ENCODE data around the gene STRC.
"Not testable (repeated sequence)": the region's sequence is repeated elsewhere in the genome, so short reads cannot be mapped to it uniquely, and the experiment has no call there.

DNA sequence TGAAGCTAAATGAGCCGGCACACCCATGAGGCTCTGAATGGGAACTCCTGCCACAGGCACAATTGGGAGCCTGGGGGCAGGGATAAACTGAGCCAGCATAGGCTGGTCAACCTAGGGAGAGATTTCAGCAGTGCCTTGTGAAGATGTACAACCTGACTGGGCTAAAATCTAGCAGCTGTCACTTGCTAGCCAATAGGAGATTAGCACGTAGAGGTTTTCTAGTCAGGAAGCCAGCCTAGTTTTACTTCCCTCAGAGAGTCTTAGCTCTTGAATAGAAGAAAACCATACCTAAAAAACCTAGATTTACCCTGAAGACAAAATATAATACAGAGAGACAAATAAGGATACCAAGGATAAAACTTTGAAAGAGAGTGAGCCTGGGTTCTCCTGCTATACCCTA, 43.7 kb upstream of the STRC start:
- TF ChIP-seq, protein P1, sequence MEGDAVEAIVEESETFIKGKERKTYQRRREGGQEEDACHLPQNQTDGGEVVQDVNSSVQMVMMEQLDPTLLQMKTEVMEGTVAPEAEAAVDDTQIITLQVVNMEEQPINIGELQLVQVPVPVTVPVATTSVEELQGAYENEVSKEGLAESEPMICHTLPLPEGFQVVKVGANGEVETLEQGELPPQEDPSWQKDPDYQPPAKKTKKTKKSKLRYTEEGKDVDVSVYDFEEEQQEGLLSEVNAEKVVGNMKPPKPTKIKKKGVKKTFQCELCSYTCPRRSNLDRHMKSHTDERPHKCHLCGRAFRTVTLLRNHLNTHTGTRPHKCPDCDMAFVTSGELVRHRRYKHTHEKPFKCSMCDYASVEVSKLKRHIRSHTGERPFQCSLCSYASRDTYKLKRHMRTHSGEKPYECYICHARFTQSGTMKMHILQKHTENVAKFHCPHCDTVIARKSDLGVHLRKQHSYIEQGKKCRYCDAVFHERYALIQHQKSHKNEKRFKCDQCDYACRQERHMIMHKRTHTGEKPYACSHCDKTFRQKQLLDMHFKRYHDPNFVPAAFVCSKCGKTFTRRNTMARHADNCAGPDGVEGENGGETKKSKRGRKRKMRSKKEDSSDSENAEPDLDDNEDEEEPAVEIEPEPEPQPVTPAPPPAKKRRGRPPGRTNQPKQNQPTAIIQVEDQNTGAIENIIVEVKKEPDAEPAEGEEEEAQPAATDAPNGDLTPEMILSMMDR (conservative IDR thresholded peaks at IDR 0.05; ENCODE audit: low read depth, low read length), result not testable (repeated sequence)
- not testable (repeated sequence) for TF ChIP-seq EZH2 (IDR thresholded peaks at IDR 0.05; ENCODE audit: low read length, unreplicated experiment)
